ENCODE results near the gene RC3H1. TPM values are rescaled to one million over a fixed set of nuclear protein-coding genes. Genes with fewer than 3 reads are reported as not detected.

The RC3H1 gene
- total RNA-seq, 1 donor from 2014 or later, result 41.1 TPM

DNA sequence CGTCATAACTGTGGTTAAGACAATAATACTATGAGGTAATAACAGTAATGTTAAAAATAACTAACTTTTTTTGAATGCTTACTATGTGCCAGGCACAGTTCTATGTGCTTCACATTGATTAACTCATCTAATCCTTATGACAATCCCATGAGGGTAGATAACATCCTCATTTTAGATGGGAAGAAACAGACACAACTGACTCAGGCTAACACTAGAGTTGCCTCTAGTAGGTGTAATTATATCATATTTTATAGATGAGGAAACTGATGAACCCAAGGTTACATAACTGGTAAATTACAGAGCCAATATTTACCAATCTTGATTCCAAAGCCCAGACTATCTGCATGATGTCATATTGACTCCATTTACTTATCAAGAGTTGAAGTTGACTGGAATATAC lies 128.5 kb downstream of the RC3H1 start:
- Histone ChIP-seq H3K27ac (no peak overlapping the region), H3K27me3 (ENCODE audit: low read depth) (no peaks in the 10 kb centered on the region), H3K4me1 (no peaks in the 10 kb centered on the region), H3K9me3 (no peaks in the 10 kb centered on the region), H3K4me3 (no peak overlapping the region), H3K36me3 (peaks cover 11% of the 10 kb centered on the region)
- TF ChIP-seq, protein P1, sequence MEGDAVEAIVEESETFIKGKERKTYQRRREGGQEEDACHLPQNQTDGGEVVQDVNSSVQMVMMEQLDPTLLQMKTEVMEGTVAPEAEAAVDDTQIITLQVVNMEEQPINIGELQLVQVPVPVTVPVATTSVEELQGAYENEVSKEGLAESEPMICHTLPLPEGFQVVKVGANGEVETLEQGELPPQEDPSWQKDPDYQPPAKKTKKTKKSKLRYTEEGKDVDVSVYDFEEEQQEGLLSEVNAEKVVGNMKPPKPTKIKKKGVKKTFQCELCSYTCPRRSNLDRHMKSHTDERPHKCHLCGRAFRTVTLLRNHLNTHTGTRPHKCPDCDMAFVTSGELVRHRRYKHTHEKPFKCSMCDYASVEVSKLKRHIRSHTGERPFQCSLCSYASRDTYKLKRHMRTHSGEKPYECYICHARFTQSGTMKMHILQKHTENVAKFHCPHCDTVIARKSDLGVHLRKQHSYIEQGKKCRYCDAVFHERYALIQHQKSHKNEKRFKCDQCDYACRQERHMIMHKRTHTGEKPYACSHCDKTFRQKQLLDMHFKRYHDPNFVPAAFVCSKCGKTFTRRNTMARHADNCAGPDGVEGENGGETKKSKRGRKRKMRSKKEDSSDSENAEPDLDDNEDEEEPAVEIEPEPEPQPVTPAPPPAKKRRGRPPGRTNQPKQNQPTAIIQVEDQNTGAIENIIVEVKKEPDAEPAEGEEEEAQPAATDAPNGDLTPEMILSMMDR (IDR thresholded peaks at IDR 0.05), result no peak
- ATAC-seq (no peak), DNase-seq (no peak)
- intact Hi-C loops (cut with DNase I), result no loop called here

DNA sequence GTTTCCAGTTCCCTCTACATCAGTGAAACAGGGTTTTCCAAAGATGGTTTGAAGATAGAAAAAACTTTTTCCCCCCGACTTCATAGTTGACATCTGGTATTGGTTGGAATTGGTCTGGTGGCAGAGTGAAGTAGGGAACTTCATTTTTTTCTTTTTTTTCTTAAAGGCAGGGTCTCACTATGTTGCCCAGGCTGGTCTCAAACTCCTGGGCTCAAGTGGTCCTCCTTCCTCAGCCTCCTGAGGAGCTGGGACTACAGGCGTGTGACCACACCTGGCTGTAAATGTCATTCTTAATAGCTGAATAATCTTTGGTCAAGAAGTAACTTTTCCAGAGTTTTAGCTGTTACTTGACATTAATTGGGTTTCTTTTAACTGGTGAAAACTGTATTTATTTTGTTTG lies 132.3 kb downstream of the RC3H1 start:
- no peak overlapping the region for H3K27ac ChIP-seq
- TF ChIP-seq, protein P1 (IDR thresholded peaks at IDR 0.05), result no peak
- ATAC-seq (no peak), DNase-seq (no peak)
- no peaks in the 10 kb centered on the region for H3K27me3 ChIP-seq (ENCODE audit: low read depth)
- H3K4me1 ChIP-seq, result no peaks in the 10 kb centered on the region
- no peak overlapping the region for H3K4me3 ChIP-seq
- intact Hi-C loops (cut with DNase I), result no loop called here
- H3K9me3 ChIP-seq, result no peaks in the 10 kb centered on the region
- peaks cover 28% of the 10 kb centered on the region for H3K36me3 ChIP-seq

DNA sequence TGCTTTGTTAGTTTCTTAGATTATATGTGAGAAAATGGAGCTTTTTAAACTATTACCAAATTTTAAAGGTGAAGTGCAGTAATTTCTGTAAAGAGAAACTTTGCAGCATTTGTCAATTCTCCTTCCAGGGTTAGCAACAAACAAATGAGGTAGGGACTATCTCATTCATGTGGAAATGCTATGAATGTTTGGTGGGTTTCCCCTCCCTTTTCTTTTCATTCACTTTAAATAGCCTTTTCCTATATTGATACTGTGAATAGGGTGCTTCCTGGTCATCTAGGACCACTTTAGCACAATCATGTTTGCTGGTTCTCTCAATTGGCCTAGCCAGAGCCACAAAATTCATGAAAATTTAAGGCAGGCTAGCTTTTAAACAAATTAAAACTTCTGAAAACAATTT lies 133.4 kb downstream of the RC3H1 start:
- no peaks in the 10 kb centered on the region for H3K27me3 ChIP-seq (ENCODE audit: low read depth)
- intact Hi-C loops (cut with DNase I), result no loop called here
- no peak overlapping the region for H3K27ac ChIP-seq
- no peak for ATAC-seq
- H3K9me3 ChIP-seq, result no peaks in the 10 kb centered on the region
- no peaks in the 10 kb centered on the region for H3K4me1 ChIP-seq
- no peak overlapping the region for H3K4me3 ChIP-seq
- TF ChIP-seq, protein P1 (IDR thresholded peaks at IDR 0.05), result no peak
- peaks cover 26% of the 10 kb centered on the region for H3K36me3 ChIP-seq
- DNase-seq, result no peak

DNA sequence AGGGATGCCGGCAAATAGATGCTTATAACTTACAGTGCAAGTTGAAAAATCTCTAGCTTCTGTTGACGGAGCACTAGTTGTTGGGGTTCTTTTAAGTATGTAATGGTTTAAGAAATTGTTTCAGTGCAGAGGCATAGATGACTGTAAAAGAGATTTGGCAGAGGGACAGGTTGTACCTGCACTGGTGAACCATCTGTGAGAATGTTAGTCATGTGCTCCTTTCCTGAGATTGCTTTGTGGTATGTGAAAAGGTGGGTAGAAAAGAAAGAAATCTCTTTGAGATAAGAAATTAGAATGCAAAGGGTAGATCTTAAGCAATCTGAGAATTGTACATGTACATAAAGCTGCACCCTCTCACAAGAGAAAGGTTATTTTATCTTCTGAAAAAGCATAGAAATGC lies 134.5 kb downstream of the RC3H1 start:
- peaks cover 26% of the 10 kb centered on the region for H3K36me3 ChIP-seq
- DNase-seq, result no peak
- intact Hi-C loops (cut with DNase I), result no loop called here
- no peak overlapping the region for H3K27ac ChIP-seq
- no peaks in the 10 kb centered on the region for H3K27me3 ChIP-seq (ENCODE audit: low read depth)
- H3K4me1 ChIP-seq, result no peaks in the 10 kb centered on the region
- H3K9me3 ChIP-seq, result no peaks in the 10 kb centered on the region
- H3K4me3 ChIP-seq, result no peak overlapping the region
- TF ChIP-seq, protein P1 (IDR thresholded peaks at IDR 0.05), result no peak
- no peak for ATAC-seq

DNA sequence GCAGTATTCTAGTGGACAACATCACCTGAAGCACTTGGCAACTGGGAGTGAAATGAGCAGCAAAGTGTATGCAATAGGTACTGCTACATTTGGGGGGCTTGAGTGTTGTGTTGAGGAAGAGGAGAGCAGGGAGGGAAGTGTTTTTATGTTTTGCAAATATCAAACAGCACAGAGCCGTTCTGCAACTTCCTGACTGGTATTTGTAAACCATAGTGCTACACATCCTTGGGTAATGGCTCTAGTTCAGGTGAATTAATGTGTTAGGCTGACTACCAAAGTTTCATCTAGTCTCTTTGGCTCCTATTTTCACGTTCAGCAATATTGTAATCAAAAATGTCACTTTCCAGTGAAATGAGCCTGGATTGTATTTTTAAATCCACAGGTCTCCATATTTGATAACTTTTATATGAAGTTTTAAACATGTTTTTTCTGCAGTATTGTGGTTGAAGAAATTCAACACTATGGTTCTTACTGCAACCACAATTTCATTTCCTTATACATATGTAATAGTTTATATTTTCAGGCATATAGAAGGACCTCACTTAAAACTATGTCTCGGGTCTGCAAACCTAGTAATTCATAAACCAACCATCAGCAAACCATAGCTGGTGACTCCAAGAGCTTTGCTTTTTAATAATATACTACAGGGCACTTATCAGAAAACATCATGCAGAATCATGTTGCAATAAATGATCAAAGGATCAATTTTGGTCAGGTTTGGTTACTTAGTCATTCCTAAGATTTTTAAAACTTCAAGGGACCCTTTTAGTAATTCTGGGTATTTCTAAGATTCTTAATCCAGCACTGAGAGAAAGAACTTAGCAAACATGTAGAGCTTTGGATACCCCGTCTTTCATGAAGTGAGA lies 135.2 kb downstream of the RC3H1 start:
- Histone ChIP-seq H3K9me3 (no peaks in the 10 kb centered on the region), H3K27ac (no peak overlapping the region), H3K4me3 (no peak overlapping the region), H3K36me3 (peaks cover 26% of the 10 kb centered on the region), H3K4me1 (no peaks in the 10 kb centered on the region), H3K27me3 (ENCODE audit: low read depth) (no peaks in the 10 kb centered on the region)
- no peak for DNase-seq
- ATAC-seq, result no peak
- TF ChIP-seq, protein P1 (IDR thresholded peaks at IDR 0.05), result no peak
- intact Hi-C loops (cut with DNase I), result no loop called here
